HCT116 (cell line): ENCODE measurements around the gene PRR29. TPM values are rescaled to one million over a fixed set of nuclear protein-coding genes. Genes with fewer than 3 reads are reported as not detected.

Source experiments
- ATAC-seq: fragments of 200-7000 bp; cut with Tn5 transposase; 2 replicates; pipeline ENCODE4 v1.9.1; 2020; ENCODE audit warnings: mild to moderate bottlenecking, moderate library complexity
- BruUV-seq: library from RNA; stranded (reverse); fragments of 400-500 nt; replicated peaks from 2 replicates; lab custom pipeline; 2021; lab: Mats Ljungman, UMichigan
- CTCF ChIA-PET: fragments of 300-600 bp; sonication (Branson Sonifier 250); formaldehyde crosslinking; loops from one replicate; lab custom pipeline; 2021; ENCODE audit warnings: antibody characterized with exemption; lab: Charles Lee
- POLR2A ChIA-PET: fragments of 300-600, 350-600 bp; sonication (Branson Sonifier 250); formaldehyde crosslinking; loops from one replicate; lab custom pipeline; 2021; ENCODE audit warnings: antibody characterized with exemption; lab: Charles Lee
- RAD21 ChIA-PET, 2 experiments: fragments of 300-600 bp; sonication (Branson Sonifier 250); formaldehyde crosslinking; loops; one replicate each; lab custom pipeline; 2023; ENCODE audit warnings: low total read pairs in 2 of 2; ENCODE audit not compliant: uncharacterized antibody in 2 of 2, unreplicated experiment in 2 of 2, low non-redundant PET in 1 of 2; lab: Charles Lee
- DNase-seq: peaks from one replicate; pipeline ENCODE4 v3.0.0-alpha.2; 2010; ENCODE audit warnings: low read depth, low spot score
- H2AFZ ChIP-seq: fragments of 200-600 bp; shearing (Covaris generic), sonication (generic); 2 replicates; pipeline ENCODE4 v1.6.1; 2017; ENCODE audit warnings: low read depth, mixed run types, mixed read lengths, antibody characterized with exemption, low read length; ENCODE audit not compliant: poor library complexity, severe bottlenecking
- H3K27ac ChIP-seq: 2 replicates; pipeline ENCODE4 v1.5.1; 2012; ENCODE audit warnings: low read depth, low read length
- H3K27me3 ChIP-seq: fragments of 200-600 bp; sonication (generic); 2 replicates; pipeline ENCODE4 v1.6.1; 2016; ENCODE audit warnings: mixed run types, low read length, mixed read lengths; ENCODE audit not compliant: insufficient read depth
- H3K36me3 ChIP-seq, 2 experiments: fragments of 200-500 bp in 1 of 2; fragments of 200-600 bp in 1 of 2; sonication (Bioruptor generic) in 1 of 2; sonication (generic) in 1 of 2; 2 replicates each; pipeline versions ENCODE4 v1.5.1 to v1.6.1; 2014 to 2016; ENCODE audit warnings: low read length in 2 of 2, inconsistent platforms in 1 of 2, mixed read lengths in 1 of 2, mixed run types in 1 of 2; ENCODE audit not compliant: insufficient read depth in 2 of 2, control insufficient read depth in 1 of 2
- H3K4me1 ChIP-seq, 2 experiments: fragments of 200-600 bp in 1 of 2; sonication (generic) in 1 of 2; 2 replicates each; pipeline versions ENCODE4 v1.5.1 to v1.6.1; 2012 to 2017; ENCODE audit warnings: low read length in 2 of 2, inconsistent platforms in 1 of 2, mild to moderate bottlenecking in 1 of 2, mixed read lengths in 1 of 2, mixed run types in 1 of 2, moderate library complexity in 1 of 2; ENCODE audit not compliant: insufficient read depth in 2 of 2, control insufficient read depth in 1 of 2
- H3K4me2 ChIP-seq: fragments of 200-600 bp; sonication (generic); 2 replicates; pipeline ENCODE4 v1.6.1; 2017; ENCODE audit warnings: mixed run types, low read length, mixed read lengths
- H3K4me3 ChIP-seq, 2 experiments: fragments of 200-600 bp in 1 of 2; sonication (generic) in 1 of 2; replicated peaks in 1 of 2; 2 replicates each; pipeline ENCODE4 v1.5.1; 2011 to 2016; ENCODE audit warnings: low read length in 2 of 2, control low read depth in 1 of 2, low read depth in 1 of 2, mild to moderate bottlenecking in 1 of 2, mixed read lengths in 1 of 2, mixed run types in 1 of 2
- H3K79me2 ChIP-seq: fragments of 200-600 bp; sonication (generic); 2 replicates; pipeline ENCODE4 v1.6.1; 2017; ENCODE audit warnings: mild to moderate bottlenecking, mixed run types, low read length, moderate library complexity, mixed read lengths; ENCODE audit not compliant: insufficient read depth
- H3K9ac ChIP-seq: fragments of 200-600 bp; sonication (generic); 2 replicates; pipeline ENCODE4 v1.6.1; 2016; ENCODE audit warnings: low read length, mixed read lengths
- H3K9me2 ChIP-seq: fragments of 200-600 bp; sonication (generic), shearing (Covaris generic); 2 replicates; pipeline ENCODE4 v1.6.1; 2017; ENCODE audit warnings: mixed run types, mild to moderate bottlenecking, moderate library complexity; ENCODE audit not compliant: insufficient read depth
- H3K9me3 ChIP-seq, 2 experiments: fragments of 200-500 bp in 1 of 2; fragments of 200-600 bp in 1 of 2; sonication (Bioruptor generic) in 1 of 2; sonication (generic) in 1 of 2; 2 replicates each; pipeline ENCODE4 v1.6.1; 2014 to 2017; ENCODE audit warnings: low read length in 2 of 2, mixed read lengths in 2 of 2, inconsistent platforms in 1 of 2, low read depth in 1 of 2, mild to moderate bottlenecking in 1 of 2, mixed run types in 1 of 2, moderate library complexity in 1 of 2; ENCODE audit not compliant: control insufficient read depth in 1 of 2, insufficient read depth in 1 of 2
- H4K20me1 ChIP-seq: fragments of 200-600 bp; sonication (generic), shearing (Covaris generic); 2 replicates; pipeline ENCODE4 v1.6.1; 2017; ENCODE audit warnings: mixed run types, mild to moderate bottlenecking, moderate library complexity; ENCODE audit not compliant: insufficient read depth
- CTCF ChIP-seq, 3 experiments: fragments of 200-600 bp in 1 of 3; sonication (generic) in 1 of 3; IDR thresholded peaks in 2 of 3; conservative IDR thresholded peaks in 1 of 3; 2 replicates each; pipeline ENCODE4 v1.5.1; 2012 to 2017; ENCODE audit warnings: low read depth in 2 of 3, low read length in 2 of 3, antibody characterized with exemption in 1 of 3, borderline replicate concordance in 1 of 3, control low read depth in 1 of 3, mild to moderate bottlenecking in 1 of 3, mixed read lengths in 1 of 3, mixed run types in 1 of 3, moderate library complexity in 1 of 3; ENCODE audit not compliant: insufficient read depth in 1 of 3
- ELF1 ChIP-seq: IDR thresholded peaks from 2 replicates; pipeline ENCODE4 v1.6.1; 2012; ENCODE audit warnings: low read depth, borderline replicate concordance
- EZH2 ChIP-seq: fragments of 200-600 bp; sonication (generic); IDR thresholded peaks from 2 replicates; pipeline ENCODE4 v1.6.1; 2017; ENCODE audit warnings: antibody characterized with exemption, mixed run types
- FOSL1 ChIP-seq: IDR thresholded peaks from 2 replicates; pipeline ENCODE4 v1.6.1; 2012; ENCODE audit warnings: low read depth
- RAD21 ChIP-seq: IDR thresholded peaks from 2 replicates; pipeline ENCODE4 v1.6.1; 2012; ENCODE audit warnings: low read depth, mild to moderate bottlenecking
- SIN3A ChIP-seq: IDR thresholded peaks from 2 replicates; pipeline ENCODE4 v1.6.1; 2012; ENCODE audit warnings: low read depth
- ZBTB33 ChIP-seq: IDR thresholded peaks from 2 replicates; pipeline ENCODE4 v1.6.1; 2011; ENCODE audit warnings: mild to moderate bottlenecking, low read length, moderate library complexity; ENCODE audit not compliant: insufficient replicate concordance; ENCODE audit errors: extremely low read depth
- ZNF274 ChIP-seq: fragments of 200-500 bp; sonication (Bioruptor generic); IDR thresholded peaks from 2 replicates; pipeline ENCODE4 v1.6.1; 2014; ENCODE audit warnings: mild to moderate bottlenecking, low read depth, low read length, inconsistent platforms
- intact Hi-C: fragments of 100-400 bp; cut with micrococcal nuclease; formaldehyde crosslinking; loops from 2 replicates; pipeline ENCODE4 v1.10.0; 2022
- total RNA-seq: library from RNA; stranded (reverse); gene quantifications from one replicate; pipeline ENCODE4 v1.2.1, GENCODE V29; 2021; ENCODE audit not compliant: unreplicated experiment
- TF ChIP-seq, protein P1 (sequence below): IDR thresholded peaks from 2 replicates; pipeline ENCODE4 v1.6.1; 2012; ENCODE audit warnings: low read depth

PRR29 gene
- total RNA-seq, 1 experiment from 2014 or later: not detected

- H3K4me2 ChIP-seq: no peak overlapping the region
- no peaks in the 10 kb centered on the region for H3K27me3 ChIP-seq
- no peaks in the 10 kb centered on the region for H4K20me1 ChIP-seq
- H3K36me3 ChIP-seq: no peaks in the 10 kb centered on the region
- no TSS peak for BruUV-seq
- ChIA-PET POLR2A (interaction anchor here (1.6 to 1.8 kb wide), 3 partner anchors 15 to 183 kb away, joined by 3 to 6 read pairs (median 6); no protein-coding TSS in a partner anchor), RAD21 (interaction anchor here (1.0 to 2.0 kb wide), 6 partner anchors 32 to 183 kb away, joined by 3 to 7 read pairs (median 5); partner anchors contain the start of gene GH1 (in 1 of the 2))
- DNase-seq (peak; percentile 58), ATAC-seq (peak; percentile 86)
- H3K27ac ChIP-seq: no peak overlapping the region
- no peaks in the 10 kb centered on the region for H3K79me2 ChIP-seq
- no peak overlapping the region for H2AFZ ChIP-seq
- intact Hi-C loops: loop anchor here (1.0 kb wide), 1 partner anchor 32 kb away; no protein-coding TSS in a partner anchor
- no peak overlapping the region for H3K9ac ChIP-seq
- H3K4me1 ChIP-seq: peaks cover 0 to 10% of the 10 kb centered on the region in 2 experiments; a peak in 1 of 4 replicates
- no peaks in the 10 kb centered on the region for H3K9me3 ChIP-seq
- no peaks in the 10 kb centered on the region for H3K9me2 ChIP-seq
- TF ChIP-seq ELF1 (no peak), FOSL1 (no peak), RAD21 (peak; percentile 71), CTCF (IDR thresholded peaks at IDR 0.05 in 2 of 3, conservative IDR thresholded peaks at IDR 0.05 in 1 of 3; ENCODE audit: borderline replicate concordance in 1 of 3, insufficient read depth in 1 of 3, low read depth in 2 of 3, low read length in 2 of 3) (peak; percentile 82 to 98 (median 98)), ZNF274 (no peak), EZH2 (no peak), ZBTB33 (no peak), SIN3A (no peak)
- TF ChIP-seq, protein P1, sequence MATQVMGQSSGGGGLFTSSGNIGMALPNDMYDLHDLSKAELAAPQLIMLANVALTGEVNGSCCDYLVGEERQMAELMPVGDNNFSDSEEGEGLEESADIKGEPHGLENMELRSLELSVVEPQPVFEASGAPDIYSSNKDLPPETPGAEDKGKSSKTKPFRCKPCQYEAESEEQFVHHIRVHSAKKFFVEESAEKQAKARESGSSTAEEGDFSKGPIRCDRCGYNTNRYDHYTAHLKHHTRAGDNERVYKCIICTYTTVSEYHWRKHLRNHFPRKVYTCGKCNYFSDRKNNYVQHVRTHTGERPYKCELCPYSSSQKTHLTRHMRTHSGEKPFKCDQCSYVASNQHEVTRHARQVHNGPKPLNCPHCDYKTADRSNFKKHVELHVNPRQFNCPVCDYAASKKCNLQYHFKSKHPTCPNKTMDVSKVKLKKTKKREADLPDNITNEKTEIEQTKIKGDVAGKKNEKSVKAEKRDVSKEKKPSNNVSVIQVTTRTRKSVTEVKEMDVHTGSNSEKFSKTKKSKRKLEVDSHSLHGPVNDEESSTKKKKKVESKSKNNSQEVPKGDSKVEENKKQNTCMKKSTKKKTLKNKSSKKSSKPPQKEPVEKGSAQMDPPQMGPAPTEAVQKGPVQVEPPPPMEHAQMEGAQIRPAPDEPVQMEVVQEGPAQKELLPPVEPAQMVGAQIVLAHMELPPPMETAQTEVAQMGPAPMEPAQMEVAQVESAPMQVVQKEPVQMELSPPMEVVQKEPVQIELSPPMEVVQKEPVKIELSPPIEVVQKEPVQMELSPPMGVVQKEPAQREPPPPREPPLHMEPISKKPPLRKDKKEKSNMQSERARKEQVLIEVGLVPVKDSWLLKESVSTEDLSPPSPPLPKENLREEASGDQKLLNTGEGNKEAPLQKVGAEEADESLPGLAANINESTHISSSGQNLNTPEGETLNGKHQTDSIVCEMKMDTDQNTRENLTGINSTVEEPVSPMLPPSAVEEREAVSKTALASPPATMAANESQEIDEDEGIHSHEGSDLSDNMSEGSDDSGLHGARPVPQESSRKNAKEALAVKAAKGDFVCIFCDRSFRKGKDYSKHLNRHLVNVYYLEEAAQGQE: no peak
- TF ChIP-seq, all 23 proteins: peak for 2
- CTCF ChIA-PET: interaction anchor here (0.5 to 4.8 kb wide), 31 partner anchors 9 to 182 kb away, joined by 3 to 61 read pairs (median 5); partner anchors contain the start of genes CSHL1 and GH1
- no peak overlapping the region for H3K4me3 ChIP-seq
These were observed 46.9 kb upstream of the PRR29 start for GRCh38 chr17:63950940-63951907.
